ENCODE measurements around the gene TDRD12.
"Not testable (repeated sequence)": the region's sequence is repeated elsewhere in the genome, so short reads cannot be mapped to it uniquely, and the experiment has no call there.

The TDRD12 gene

GRCh38 chr19:32692727-32693061 is 26.9 kb upstream of the TDRD12 start:
- no peak for DNase-seq

DNA sequence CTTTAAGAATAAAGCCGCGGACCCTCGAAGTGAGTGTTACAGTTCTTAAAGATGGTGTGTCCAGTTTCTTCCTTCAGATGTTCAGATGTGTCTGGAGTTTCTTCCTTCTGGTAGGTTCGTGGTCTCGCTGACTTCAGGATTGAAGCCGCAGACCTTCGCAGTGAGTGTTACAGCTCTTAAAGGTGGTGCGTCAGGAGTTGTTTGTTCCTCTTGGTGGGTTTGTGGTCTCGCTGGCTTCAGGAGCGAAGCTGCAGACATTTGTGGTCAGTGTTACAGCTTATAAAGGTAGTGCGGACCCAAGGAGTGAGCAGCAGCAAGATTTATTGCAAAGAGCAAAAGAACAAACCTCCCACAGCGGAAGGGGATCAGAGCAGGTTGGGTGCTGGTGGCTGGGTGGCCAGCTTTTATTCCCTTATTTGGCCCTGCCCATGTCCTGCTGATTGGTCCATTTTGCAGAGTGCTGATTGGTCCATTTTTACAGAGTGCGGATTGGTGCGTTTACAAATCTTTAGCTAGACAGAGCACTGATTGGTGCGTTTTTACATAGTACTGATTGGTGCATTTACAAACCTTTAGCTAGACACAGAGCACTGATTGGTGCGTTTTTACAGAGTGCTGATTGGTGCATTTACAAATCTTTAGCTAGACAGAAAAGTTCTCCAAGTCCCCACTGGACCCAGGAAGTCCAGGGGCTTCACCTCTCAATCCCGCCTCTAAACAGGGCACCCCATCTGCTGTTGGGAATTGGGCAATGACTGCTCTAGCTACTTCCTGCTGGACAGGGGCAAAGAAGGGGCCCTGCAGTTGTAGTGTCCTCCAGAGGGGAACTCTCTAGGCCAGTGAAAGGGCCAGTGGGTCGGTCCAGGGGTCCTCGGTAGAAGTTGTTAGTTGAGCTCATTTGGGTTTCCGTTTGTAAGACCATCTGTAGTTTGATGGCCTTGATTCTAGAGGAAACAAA is 26.1 kb upstream of the TDRD12 start:
- not testable (repeated sequence) for DNase-seq

- not testable (repeated sequence) for DNase-seq
Measured at GRCh38 chr19:32694316-32694715, 25.3 kb upstream of the TDRD12 start.

DNA sequence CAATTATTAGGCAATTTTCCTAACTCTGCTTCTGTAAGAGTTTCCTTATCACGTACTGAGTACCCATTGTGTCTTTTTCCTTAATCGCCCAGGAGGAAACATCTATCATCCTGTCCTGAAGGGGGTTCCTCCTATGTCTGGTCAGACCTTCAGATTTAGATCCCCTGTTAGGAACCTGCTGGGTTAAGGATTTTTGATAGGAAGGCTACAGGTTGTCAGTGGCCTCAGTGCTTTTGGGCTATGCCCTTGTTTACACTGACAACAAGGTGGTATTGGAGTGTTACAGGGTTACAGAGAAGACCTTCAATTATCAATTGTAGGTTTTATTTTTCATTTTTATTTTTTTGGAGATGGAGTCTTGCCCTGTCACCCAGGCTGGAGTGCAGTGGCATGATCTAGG is 24.7 kb upstream of the TDRD12 start:
- DNase-seq = not testable (repeated sequence)

DNA sequence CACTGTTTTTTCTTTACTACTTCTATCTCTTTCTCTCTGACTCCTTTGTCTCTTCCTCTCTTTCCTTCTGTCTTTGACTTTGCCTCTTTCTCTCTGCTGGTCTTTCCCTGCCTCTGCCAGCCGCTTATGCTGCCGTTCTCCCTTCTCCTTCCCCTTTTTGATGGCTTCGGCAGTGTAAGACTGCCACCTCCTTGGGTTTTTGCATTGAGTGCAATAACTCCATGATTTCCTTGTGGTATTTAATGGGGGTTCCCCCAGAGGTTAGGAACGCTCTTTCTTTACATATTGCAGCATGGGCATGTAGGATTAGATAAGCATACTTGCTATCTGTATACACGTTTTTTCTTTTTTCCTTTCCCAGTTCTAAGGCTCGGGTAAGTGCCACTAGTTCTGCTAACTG is 24.1 kb upstream of the TDRD12 start:
- DNase-seq = not testable (repeated sequence)

GRCh38 chr19:32696771-32697170 is 22.8 kb upstream of the TDRD12 start:
- DNase-seq = not testable (repeated sequence)

GRCh38 chr19:32700129-32700528 is 19.4 kb upstream of the TDRD12 start:
- not testable (repeated sequence) for DNase-seq

DNA sequence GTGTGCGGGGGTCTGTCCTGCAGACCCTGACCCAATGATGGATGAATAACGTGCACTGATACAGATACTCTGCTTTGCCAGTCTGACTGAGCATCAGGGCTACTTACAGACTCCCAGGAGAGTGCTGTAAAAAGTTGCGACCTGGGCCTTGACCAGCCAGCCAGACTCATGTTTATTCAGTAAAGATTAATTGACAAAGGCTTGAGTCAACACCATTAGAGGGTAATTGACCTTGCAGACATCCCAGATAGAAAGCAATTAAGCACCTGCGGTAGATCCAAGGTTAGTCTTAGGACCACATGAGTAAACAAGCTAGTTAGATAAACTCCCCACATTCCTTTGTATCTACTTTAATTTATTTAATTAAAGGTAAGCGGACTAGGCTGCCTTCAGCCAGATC is 17.6 kb upstream of the TDRD12 start:
- DNase-seq = no peak

- DNase-seq = not testable (repeated sequence)
Measured at GRCh38 chr19:32704006-32704405, 15.6 kb upstream of the TDRD12 start.

GRCh38 chr19:32708457-32708856 is 11.1 kb upstream of the TDRD12 start:
- no peak for DNase-seq

- no peak for DNase-seq
Measured at GRCh38 chr19:32709032-32709431, 10.5 kb upstream of the TDRD12 start.

DNA sequence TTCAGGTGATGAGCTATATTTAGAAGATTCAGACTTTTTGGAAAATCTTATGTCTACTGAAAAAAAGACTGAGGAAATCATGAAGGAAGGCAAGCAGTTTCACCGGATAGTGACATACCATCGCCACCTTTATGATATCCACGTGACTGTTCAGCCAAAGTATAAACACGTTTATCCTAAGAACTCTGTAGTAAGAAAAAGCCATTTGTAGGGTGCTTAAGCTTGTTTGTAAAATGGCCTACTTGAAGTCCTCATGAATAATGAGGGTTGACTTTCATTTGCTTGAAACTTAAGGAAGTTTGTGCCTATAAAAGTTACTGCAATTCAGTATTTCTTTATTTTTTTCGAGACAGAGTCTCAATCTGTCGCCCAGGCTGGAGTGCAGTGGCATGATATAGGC is 7.8 kb upstream of the TDRD12 start:
- no peak for DNase-seq

- not testable (repeated sequence) for DNase-seq
Measured at GRCh38 chr19:32716203-32716602, 3.4 kb upstream of the TDRD12 start.

DNA sequence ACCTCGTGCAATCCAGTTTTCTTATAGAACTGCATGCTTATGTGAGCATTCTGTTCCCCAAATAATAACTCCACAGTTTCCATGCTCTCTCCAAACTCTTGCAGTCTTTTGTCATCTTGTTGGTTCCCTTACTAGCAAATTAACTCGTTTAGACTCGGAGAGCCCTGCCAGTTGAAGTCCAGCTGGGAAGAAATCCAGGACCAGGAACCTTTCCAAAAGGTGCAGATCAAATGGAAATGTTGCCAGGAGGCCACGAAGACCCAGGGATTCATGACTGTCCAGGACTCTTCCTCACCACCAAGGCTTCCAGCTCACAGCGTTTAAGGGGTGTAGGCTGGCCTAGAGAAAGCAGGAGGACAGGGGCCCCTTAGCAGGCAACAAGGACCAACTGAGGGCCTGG is 2.1 kb upstream of the TDRD12 start:
- no peak for DNase-seq

DNA sequence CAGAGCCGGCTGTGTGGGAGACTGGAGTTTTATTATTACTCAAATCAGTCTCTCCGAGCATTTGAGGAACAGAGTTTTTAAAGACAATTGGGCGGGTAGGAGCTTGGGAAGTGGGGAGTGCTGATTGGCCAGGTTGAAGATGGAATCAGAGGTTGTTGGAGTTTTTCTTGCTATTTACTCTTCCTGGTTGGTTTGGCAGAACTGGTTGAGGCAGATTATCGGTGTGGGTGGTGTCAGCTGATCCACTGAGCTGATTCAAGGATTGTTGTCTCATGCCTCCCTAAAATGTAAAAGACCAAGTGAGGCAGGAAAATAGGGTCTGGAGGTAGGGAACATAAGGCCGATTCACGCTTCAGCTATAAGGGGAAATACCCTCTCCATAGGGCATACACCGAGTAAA is 1.3 kb upstream of the TDRD12 start:
- DNase-seq = no peak

DNA sequence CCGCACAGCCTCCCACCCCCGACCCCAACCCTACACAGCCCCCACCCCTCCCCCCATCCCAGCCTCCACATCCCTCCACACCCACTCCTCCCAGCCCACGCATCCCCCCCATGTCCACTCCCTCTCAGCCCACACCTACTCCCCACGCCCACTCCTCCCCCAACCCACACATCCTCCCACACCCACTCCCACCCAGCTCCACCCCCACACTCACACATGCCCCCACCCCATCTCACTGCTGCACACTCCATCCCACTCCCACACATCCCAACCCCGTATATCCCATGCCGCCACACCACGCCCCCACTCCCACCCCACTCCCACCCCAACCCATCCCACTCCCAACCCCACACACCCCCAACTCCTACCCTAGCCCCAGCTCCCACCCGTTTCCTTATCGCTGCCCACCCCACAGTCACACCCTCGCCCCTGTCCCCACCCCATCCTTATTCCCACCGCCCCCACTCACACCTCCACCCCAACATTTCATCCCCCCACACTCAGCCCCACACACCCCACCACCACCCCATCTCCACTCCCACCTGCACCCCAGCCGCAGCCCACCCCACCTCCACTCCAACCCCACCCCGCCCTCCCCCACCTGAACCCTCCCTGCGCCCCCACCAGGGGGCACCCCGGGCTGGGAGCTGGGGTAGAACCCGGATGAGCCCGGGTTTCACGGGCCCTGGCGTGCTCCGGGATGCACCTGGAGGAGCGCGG is 809 bp downstream of the TDRD12 start:
- DNase-seq = no peak

- DNase-seq = no peak
Measured at GRCh38 chr19:32720936-32721250, 1.3 kb downstream of the TDRD12 start.

- DNase-seq = no peak
Measured at GRCh38 chr19:32735936-32736335, 16.4 kb downstream of the TDRD12 start.

DNA sequence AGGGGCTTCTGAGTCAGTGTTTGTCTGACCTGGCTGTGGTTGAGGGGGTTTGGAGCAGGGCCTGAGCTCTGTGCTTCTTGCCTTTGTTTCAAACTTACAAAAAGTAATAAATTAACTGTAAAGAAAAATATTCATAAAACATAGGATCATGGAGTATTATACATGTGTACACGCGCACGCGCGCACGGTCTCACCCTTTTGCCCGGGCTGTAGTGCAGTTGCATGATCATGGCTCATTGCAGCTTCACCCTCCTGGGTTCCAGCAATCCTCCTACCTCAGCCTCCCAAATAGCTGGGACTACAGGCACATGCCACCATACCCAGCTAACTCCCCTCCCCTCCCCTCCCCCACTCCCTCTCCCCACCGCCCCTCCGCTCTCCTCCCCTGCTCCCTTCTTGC is 23.5 kb downstream of the TDRD12 start:
- DNase-seq = no peak

DNA sequence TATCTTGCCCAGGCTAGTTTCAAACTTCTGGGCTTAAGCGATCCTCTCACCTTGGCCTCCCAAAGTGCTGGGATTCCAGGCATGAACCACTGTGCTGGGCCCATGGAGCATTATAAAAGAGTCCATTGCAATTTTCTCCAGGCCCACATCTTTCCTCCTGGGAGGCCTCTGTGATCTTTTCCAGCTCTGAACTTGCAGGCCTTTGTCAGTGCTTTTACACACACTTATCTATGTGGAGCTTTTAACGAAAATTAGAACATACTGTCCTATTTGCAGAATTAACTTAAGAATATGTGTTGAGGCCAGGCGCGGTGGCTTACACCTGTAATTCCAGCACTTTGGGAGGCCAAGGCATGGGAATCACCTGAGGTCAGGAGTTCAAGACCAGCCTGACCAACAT is 23.9 kb downstream of the TDRD12 start:
- DNase-seq = no peak

- DNase-seq = no peak
Measured at GRCh38 chr19:32744555-32745325, 25.2 kb downstream of the TDRD12 start.

DNA sequence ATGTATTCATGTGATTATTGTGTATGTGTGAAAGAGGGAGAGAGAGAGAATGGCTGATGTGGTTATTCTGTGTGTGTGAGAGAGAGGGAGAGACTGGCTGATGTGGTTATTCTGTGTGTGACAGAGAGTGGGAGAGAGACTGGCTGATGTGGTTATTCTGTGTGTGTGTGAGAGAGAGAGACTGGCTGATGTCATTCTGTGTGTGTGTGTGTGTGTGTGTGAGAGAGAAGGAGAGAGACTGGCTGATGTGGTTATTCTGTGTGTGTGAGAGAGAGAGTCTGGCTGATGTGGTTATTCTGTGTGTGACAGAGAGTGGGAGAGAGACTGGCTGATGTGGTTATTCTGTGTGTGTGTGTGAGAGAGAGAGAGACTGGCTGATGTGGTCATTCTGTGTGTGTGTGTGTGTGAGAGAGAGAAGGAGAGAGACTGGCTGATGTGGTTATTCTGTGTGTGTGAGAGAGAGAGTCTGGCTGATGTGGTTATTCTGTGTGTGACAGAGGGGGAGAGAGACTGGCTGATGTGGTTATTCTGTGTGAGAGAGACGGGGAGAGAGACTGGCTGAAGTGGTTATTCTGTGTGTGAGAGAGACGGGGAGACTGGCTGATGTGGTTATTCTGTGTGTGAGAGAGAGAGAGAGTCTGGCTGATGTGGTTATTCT is 26.2 kb downstream of the TDRD12 start:
- not testable (repeated sequence) for DNase-seq

DNA sequence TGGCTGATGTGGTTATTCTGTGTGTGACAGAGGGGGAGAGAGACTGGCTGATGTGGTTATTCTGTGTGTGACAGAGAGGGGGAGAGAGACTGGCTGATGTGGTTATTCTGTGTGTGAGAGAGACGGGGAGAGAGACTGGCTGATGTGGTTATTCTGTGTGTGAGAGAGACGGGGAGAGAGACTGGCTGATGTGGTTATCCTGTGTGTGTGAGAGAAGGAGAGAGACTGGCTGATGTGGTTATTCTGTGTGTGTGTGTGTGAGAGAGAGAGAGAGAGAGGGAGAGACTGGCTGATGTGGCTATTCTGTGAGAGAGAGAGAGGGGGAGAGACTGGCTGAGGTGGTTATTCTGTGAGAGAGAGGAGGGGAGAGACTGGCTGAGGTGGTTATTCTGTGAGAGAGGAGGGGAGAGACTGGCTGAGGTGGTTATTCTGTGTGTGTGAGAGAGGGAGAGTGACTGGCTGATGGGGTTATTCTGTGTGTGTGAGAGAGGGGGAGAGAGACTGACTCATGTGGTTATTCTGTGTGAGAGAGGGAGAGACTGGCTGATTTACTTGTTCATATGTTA is 27.1 kb downstream of the TDRD12 start:
- not testable (repeated sequence) for DNase-seq

Measured in hippocampal formation (tissue), 2 donors.